GM10266 (cell line): ENCODE data around the gene DEDD2.

Experiments
- DNase-seq: peaks from one replicate; pipeline ENCODE4 v3.0.0; 2012; ENCODE audit errors: extremely low spot score
- CTCF ChIP-seq: IDR thresholded peaks from 2 replicates; pipeline ENCODE4 v1.5.1; 2012; ENCODE audit warnings: mild to moderate bottlenecking, low read depth; ENCODE audit not compliant: control insufficient read depth, insufficient read depth; ENCODE audit errors: missing control alignments

DEDD2 gene

GRCh38 chr19:42239544-42240220 is 22.2 kb upstream of the DEDD2 start:
- no peak for TF ChIP-seq CTCF
- DNase-seq = no peak

- no peak for TF ChIP-seq CTCF
- DNase-seq = no peak
These were observed 17.7 kb upstream of the DEDD2 start for GRCh38 chr19:42235181-42235580.

GRCh38 chr19:42234364-42234763 is 16.9 kb upstream of the DEDD2 start:
- TF ChIP-seq CTCF = no peak
- no peak for DNase-seq

GRCh38 chr19:42233678-42234292 is 16.3 kb upstream of the DEDD2 start:
- DNase-seq = no peak
- TF ChIP-seq CTCF = no peak

GRCh38 chr19:42233106-42233505 is 15.6 kb upstream of the DEDD2 start:
- no peak for DNase-seq
- TF ChIP-seq CTCF = no peak

- DNase-seq = no peak
These were observed 15.0 kb upstream of the DEDD2 start for GRCh38 chr19:42232435-42232834.

More at GRCh38 chr19:42232435-42232834, 15.0 kb upstream of the DEDD2 start:
- TF ChIP-seq CTCF = no peak
